ENCODE measurements around the gene HERC4. TPM values are rescaled to one million over a fixed set of nuclear protein-coding genes. Genes with fewer than 3 reads are reported as not detected.
"Not testable (repeated sequence)": the region's sequence is repeated elsewhere in the genome, so short reads cannot be mapped to it uniquely, and the experiment has no call there.

Gene HERC4
- total and polyA plus RNA-seq, 4 donors: 7.3 to 53.2 (median 16.0) TPM

GRCh38 chr10:68022324-68022723 is 52.8 kb downstream of the HERC4 start:
- not testable (repeated sequence) for H3K4me1 ChIP-seq (ENCODE audit: control insufficient read depth in 4 of 4, insufficient read depth in 4 of 4, low read length in 3 of 4); DNase-seq (ENCODE audit: low spot score); H3K27me3 ChIP-seq (ENCODE audit: control insufficient read depth in 4 of 4, insufficient read depth in 4 of 4, low read length in 3 of 4); H3K9ac ChIP-seq (ENCODE audit: low read depth in 1 of 2, low read length in 2 of 2); H3K4me3 ChIP-seq (ENCODE audit: low read depth in 1 of 3, low read length in 3 of 3); H3K27ac ChIP-seq (ENCODE audit: low read depth in 1 of 2, low read length in 2 of 2); H3K9me3 ChIP-seq (ENCODE audit: control insufficient read depth in 4 of 4, low read length in 3 of 4)
- peaks cover 4 to 29% (median 16%) of the 10 kb centered on the region in 4 donors for H3K36me3 ChIP-seq (ENCODE audit: control insufficient read depth in 4 of 4, insufficient read depth in 3 of 4, low read depth in 1 of 4, low read length in 3 of 4)
- 96% methylated on average over 4 of the region's 4 CpGs for WGBS

GRCh38 chr10:68016519-68016918 is 58.6 kb downstream of the HERC4 start:
- not testable (repeated sequence) for DNase-seq (ENCODE audit: low spot score); H3K4me1 ChIP-seq (ENCODE audit: control insufficient read depth in 4 of 4, insufficient read depth in 4 of 4, low read length in 3 of 4); H3K9me3 ChIP-seq (ENCODE audit: control insufficient read depth in 4 of 4, low read length in 3 of 4); H3K4me3 ChIP-seq (ENCODE audit: low read depth in 1 of 3, low read length in 3 of 3); H3K27me3 ChIP-seq (ENCODE audit: control insufficient read depth in 4 of 4, insufficient read depth in 4 of 4, low read length in 3 of 4); H3K27ac ChIP-seq (ENCODE audit: low read depth in 1 of 2, low read length in 2 of 2); H3K9ac ChIP-seq (ENCODE audit: low read depth in 1 of 2, low read length in 2 of 2)
- peaks cover 3 to 31% (median 12%) of the 10 kb centered on the region in 4 donors for H3K36me3 ChIP-seq (ENCODE audit: control insufficient read depth in 4 of 4, insufficient read depth in 3 of 4, low read depth in 1 of 4, low read length in 3 of 4)
- 97% methylated on average over 4 of the region's 4 CpGs for WGBS

DNA sequence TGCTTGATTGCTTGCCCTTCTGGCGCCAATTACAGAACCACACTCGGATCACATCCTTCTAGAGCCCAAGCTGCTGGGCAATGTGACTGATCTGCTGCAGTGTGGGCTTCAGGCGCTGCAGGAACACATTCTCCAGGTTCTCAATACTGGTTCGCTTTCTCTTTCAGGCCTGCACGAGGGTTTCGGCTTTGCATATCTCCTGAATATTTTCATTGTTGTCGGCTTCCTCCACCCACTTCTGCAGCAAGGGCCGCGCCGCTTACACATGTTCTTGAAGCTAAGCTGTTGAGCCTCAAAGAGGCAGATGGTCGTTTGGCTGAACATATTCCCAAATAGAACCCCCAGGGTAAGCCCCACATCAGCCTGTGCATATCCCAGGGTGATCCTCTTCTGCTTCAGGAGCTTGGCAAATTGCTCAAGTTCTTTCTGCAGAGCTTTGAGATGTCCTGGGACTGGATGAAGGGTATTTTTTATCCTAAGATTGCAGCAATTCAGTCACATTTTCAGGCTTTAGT is 64.6 kb downstream of the HERC4 start:
- no peak for TF ChIP-seq TAF1 (conservative IDR thresholded peaks at IDR 0.05)
- TF ChIP-seq, protein P1, sequence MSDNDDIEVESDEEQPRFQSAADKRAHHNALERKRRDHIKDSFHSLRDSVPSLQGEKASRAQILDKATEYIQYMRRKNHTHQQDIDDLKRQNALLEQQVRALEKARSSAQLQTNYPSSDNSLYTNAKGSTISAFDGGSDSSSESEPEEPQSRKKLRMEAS (IDR thresholded peaks at IDR 0.05): no peak
- TF ChIP-seq, protein P2, sequence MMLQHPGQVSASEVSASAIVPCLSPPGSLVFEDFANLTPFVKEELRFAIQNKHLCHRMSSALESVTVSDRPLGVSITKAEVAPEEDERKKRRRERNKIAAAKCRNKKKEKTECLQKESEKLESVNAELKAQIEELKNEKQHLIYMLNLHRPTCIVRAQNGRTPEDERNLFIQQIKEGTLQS (IDR thresholded peaks at IDR 0.05): no peak
- no peak for TF ChIP-seq HNF4A (conservative IDR thresholded peaks at IDR 0.05)
- no peak for TF ChIP-seq FOXA2 (IDR thresholded peaks at IDR 0.05)
- no peak for TF ChIP-seq RXRA (IDR thresholded peaks at IDR 0.05)
- TF ChIP-seq YY1 (IDR thresholded peaks at IDR 0.05): no peak
- no peak for TF ChIP-seq HNF4G (IDR thresholded peaks at IDR 0.05)
- TF ChIP-seq GABPA (IDR thresholded peaks at IDR 0.05 in 1 of 2, conservative IDR thresholded peaks at IDR 0.05 in 1 of 2): no peak
- no peak for TF ChIP-seq EGR1 (IDR thresholded peaks at IDR 0.05; ENCODE audit: low read depth in 2 of 2)
- TF ChIP-seq, protein P3, sequence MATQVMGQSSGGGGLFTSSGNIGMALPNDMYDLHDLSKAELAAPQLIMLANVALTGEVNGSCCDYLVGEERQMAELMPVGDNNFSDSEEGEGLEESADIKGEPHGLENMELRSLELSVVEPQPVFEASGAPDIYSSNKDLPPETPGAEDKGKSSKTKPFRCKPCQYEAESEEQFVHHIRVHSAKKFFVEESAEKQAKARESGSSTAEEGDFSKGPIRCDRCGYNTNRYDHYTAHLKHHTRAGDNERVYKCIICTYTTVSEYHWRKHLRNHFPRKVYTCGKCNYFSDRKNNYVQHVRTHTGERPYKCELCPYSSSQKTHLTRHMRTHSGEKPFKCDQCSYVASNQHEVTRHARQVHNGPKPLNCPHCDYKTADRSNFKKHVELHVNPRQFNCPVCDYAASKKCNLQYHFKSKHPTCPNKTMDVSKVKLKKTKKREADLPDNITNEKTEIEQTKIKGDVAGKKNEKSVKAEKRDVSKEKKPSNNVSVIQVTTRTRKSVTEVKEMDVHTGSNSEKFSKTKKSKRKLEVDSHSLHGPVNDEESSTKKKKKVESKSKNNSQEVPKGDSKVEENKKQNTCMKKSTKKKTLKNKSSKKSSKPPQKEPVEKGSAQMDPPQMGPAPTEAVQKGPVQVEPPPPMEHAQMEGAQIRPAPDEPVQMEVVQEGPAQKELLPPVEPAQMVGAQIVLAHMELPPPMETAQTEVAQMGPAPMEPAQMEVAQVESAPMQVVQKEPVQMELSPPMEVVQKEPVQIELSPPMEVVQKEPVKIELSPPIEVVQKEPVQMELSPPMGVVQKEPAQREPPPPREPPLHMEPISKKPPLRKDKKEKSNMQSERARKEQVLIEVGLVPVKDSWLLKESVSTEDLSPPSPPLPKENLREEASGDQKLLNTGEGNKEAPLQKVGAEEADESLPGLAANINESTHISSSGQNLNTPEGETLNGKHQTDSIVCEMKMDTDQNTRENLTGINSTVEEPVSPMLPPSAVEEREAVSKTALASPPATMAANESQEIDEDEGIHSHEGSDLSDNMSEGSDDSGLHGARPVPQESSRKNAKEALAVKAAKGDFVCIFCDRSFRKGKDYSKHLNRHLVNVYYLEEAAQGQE (IDR thresholded peaks at IDR 0.05): no peak
- WGBS: 98% methylated on average over 11 of the region's 11 CpGs
- Histone ChIP-seq H3K4me3 (ENCODE audit: low read depth in 1 of 3, low read length in 3 of 3) (no peak overlapping the region), H3K27me3 (ENCODE audit: control insufficient read depth in 4 of 4, insufficient read depth in 4 of 4, low read length in 3 of 4) (no peaks in the 10 kb centered on the region), H3K9ac (ENCODE audit: low read depth in 1 of 2, low read length in 2 of 2) (no peak overlapping the region), H3K27ac (ENCODE audit: low read depth in 1 of 2, low read length in 2 of 2) (no peak overlapping the region), H3K9me3 (ENCODE audit: control insufficient read depth in 4 of 4, low read length in 3 of 4) (no peaks in the 10 kb centered on the region), H3K4me1 (ENCODE audit: control insufficient read depth in 4 of 4, insufficient read depth in 4 of 4, low read length in 3 of 4) (no peaks in the 10 kb centered on the region), H3K36me3 (ENCODE audit: control insufficient read depth in 4 of 4, insufficient read depth in 3 of 4, low read depth in 1 of 4, low read length in 3 of 4) (peaks cover 2 to 27% (median 14%) of the 10 kb centered on the region in 4 donors)
- no peak for DNase-seq (ENCODE audit: low spot score)
